GM15510 (cell line): ENCODE results near the gene BACH2.

ENCODE experiments used
- POLR2A ChIP-seq: IDR thresholded peaks from 3 replicates; pipeline ENCODE4 v1.6.1; 2011; ENCODE audit warnings: borderline replicate concordance; ENCODE audit not compliant: insufficient read length; ENCODE audit errors: extremely low read depth

Gene BACH2

GRCh38 chr6:90162648-90163387 is 133.8 kb downstream of the BACH2 start:
- TF ChIP-seq POLR2A = no peak

DNA sequence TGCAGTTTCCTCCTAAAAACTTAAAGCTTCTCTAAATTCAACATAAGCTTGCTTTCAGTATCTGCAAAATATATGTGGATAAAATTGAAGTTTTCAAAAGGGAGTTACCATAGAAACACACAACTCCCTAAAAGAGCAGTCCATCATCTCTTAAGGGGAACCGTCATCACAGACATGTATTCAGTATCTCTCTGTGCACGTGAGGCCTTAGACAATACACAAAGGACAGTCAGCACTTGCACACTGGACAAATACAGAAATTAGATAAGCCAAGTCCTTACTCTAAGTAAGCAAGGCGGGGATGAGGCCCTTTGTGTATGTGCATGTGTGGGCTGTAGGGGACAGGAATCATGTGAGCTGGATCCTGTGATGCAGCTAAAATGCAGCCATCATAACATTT is 136.6 kb downstream of the BACH2 start:
- no peak for TF ChIP-seq POLR2A

DNA sequence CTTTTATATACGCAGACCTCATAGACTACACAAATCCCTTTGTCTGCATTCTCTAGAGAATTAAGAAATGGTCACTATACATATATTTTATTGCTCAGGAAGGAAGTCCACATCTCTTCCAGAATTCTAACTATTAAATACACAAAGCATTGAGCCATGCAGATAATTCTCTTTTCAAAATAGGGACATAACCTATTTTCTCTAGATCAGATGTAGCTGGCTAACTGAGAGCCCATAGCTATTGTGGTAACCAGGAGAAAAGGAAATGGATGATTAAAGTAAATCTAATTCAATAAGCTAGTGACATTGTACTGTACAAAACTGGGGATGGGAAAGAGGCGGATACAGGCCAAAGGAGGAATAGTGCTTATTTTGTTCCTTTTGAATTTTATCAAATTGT is 137.2 kb downstream of the BACH2 start:
- TF ChIP-seq POLR2A = no peak

DNA sequence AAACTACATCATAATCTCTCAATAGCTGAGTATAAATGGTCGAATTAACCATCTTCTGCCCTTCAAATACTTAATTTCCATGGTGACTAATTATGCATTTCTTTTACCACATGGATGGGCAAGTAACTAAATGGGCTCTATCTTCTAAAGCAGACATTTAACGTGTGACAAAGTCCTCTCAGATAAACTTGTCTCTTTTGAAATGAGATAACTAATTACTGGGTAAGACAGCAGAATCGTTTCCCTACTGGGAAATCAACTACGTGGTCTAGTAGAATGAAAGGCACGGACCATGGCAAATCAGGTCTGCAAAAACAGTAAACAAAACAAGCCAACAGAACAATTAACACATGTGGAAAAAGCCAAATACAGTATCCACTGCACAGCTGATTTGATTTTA is 137.7 kb downstream of the BACH2 start:
- TF ChIP-seq POLR2A = no peak

GRCh38 chr6:90157441-90157840 is 139.2 kb downstream of the BACH2 start:
- no peak for TF ChIP-seq POLR2A

DNA sequence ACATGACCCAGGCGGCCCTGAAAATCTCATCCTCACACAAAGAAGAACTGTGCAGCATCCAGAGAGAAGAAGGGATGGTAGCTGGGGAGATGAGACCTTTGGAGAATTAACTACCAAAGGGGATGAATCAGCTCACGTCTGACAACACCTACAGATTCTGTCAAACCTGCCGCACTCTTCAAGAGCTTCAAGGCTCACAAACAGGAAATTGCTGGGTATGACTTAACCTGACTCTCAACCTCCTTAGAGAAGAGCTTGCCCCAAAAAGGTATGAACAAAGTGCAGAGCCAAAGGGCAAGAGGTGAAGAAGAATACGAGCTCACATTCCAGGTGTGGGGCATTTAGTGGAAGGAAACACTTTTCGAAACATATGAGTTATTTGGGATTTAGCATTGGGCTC is 139.8 kb downstream of the BACH2 start:
- no peak for TF ChIP-seq POLR2A

- TF ChIP-seq POLR2A = no peak
Measured at GRCh38 chr6:90154755-90155470, 141.7 kb downstream of the BACH2 start.

- TF ChIP-seq POLR2A = no peak
Measured at GRCh38 chr6:90151576-90152422, 144.8 kb downstream of the BACH2 start.

DNA sequence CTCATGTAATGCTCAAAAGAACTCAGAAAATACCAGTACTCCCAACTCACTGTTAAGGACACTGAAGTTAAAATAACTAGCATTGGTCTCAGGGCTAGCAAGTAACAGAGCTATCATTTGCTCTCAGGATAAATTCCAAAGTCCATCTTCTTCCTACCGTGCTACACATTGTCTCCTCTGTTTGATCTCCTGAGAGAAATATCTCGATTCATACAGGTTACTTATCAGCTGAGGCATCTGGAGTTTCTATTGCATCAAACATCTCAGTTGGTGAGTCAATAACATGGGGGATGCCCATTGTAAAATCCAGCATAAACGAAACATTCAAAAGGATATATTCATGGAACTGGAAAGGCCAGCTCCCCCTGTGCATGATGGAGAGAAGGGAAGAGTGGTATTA is 147.4 kb downstream of the BACH2 start:
- no peak for TF ChIP-seq POLR2A

DNA sequence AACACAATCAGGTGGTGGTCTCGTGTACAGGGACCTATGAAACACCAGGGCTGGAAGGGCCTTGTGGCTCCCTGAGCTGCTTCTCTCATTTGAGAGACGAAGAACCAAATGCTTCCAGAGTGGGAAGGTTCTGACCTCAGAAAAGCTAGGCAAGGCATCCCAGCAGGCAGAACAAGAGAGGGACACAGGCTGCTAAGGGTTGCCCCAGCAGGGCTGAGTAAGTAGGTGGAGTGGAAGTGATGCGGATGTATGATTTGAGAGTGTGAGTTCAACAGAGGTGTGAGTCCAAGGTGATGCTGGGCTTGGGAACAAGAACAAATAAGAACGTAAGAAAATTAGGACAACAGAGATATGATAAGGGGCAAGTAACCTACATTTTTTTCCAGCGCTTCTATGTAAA is 147.8 kb downstream of the BACH2 start:
- no peak for TF ChIP-seq POLR2A

GRCh38 chr6:90146921-90147649 is 149.6 kb downstream of the BACH2 start:
- TF ChIP-seq POLR2A = no peak

- TF ChIP-seq POLR2A = no peak
Measured at GRCh38 chr6:90146024-90146423, 150.6 kb downstream of the BACH2 start.

GRCh38 chr6:90144928-90145555 is 151.6 kb downstream of the BACH2 start:
- no peak for TF ChIP-seq POLR2A

DNA sequence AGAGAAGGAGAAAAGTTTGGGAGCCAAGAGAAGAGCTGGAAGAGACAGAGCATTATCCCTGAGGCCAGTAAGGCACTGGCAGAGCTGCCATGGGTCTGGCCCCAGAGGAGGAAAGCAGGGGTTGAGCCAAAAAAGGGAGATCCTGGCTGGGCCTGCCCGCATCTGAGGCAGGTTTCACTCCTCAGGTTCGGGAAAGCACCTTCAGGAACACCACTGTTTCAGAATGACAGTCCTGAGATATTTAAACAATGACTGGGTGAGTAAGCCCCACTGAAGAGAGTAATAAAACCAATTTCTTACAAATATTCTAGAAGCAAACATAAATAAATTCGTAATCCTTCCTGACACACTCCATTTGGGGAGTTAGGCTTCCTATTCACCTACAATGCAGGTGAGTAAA is 152.2 kb downstream of the BACH2 start:
- TF ChIP-seq POLR2A = no peak
